Measurements from ENCODE around the gene UQCRFS1.
"Not testable (repeated sequence)": the region's sequence is repeated elsewhere in the genome, so short reads cannot be mapped to it uniquely, and the experiment has no call there.

Gene UQCRFS1

GRCh38 chr19:29212648-29213573 is at the start of gene UQCRFS1:
TSS of gene UQCRFS1 (minus strand) at chr19:29213151. CDS start at chr19:29213118, 33 bp downstream.
- peak; percentile 98 for DNase-seq

- DNase-seq: no peak
Measured at GRCh38 chr19:29262085-29262484, 49.1 kb upstream of the UQCRFS1 start.

- DNase-seq: peak; percentile 55
Measured at GRCh38 chr19:29260477-29261317, 47.7 kb upstream of the UQCRFS1 start.

GRCh38 chr19:29259867-29260281 is 46.9 kb upstream of the UQCRFS1 start:
- peak; percentile 45 for DNase-seq

GRCh38 chr19:29259153-29259552 is 46.2 kb upstream of the UQCRFS1 start:
- peak; percentile 28 for DNase-seq

GRCh38 chr19:29256516-29256915 is 43.6 kb upstream of the UQCRFS1 start:
- no peak for DNase-seq

GRCh38 chr19:29255912-29256311 is 43.0 kb upstream of the UQCRFS1 start:
- DNase-seq: no peak

- DNase-seq: no peak
Measured at GRCh38 chr19:29255006-29255405, 42.1 kb upstream of the UQCRFS1 start.

GRCh38 chr19:29249798-29250197 is 36.8 kb upstream of the UQCRFS1 start:
- not testable (repeated sequence) for DNase-seq

GRCh38 chr19:29248332-29248844 is 35.4 kb upstream of the UQCRFS1 start:
- DNase-seq: no peak

- DNase-seq: no peak
Measured at GRCh38 chr19:29247872-29248271, 34.9 kb upstream of the UQCRFS1 start.

- no peak for DNase-seq
Measured at GRCh38 chr19:29247471-29247870, 34.5 kb upstream of the UQCRFS1 start.

GRCh38 chr19:29247051-29247450 is 34.1 kb upstream of the UQCRFS1 start:
- DNase-seq: no peak

GRCh38 chr19:29245215-29245614 is 32.3 kb upstream of the UQCRFS1 start:
- no peak for DNase-seq

- no peak for DNase-seq
Measured at GRCh38 chr19:29241324-29241723, 28.4 kb upstream of the UQCRFS1 start.

- no peak for DNase-seq
Measured at GRCh38 chr19:29239213-29239776, 26.3 kb upstream of the UQCRFS1 start.

- DNase-seq: no peak
Measured at GRCh38 chr19:29233591-29233990, 20.6 kb upstream of the UQCRFS1 start.

- DNase-seq: no peak
Measured at GRCh38 chr19:29232315-29232852, 19.4 kb upstream of the UQCRFS1 start.

GRCh38 chr19:29231306-29231705 is 18.4 kb upstream of the UQCRFS1 start:
- not testable (repeated sequence) for DNase-seq

GRCh38 chr19:29217616-29218015 is 4.7 kb upstream of the UQCRFS1 start:
- no peak for DNase-seq

GRCh38 chr19:29216021-29216420 is 3.1 kb upstream of the UQCRFS1 start:
- DNase-seq: no peak

GRCh38 chr19:29215322-29215845 is 2.4 kb upstream of the UQCRFS1 start:
- no peak for DNase-seq

GRCh38 chr19:29214411-29214810 is 1.5 kb upstream of the UQCRFS1 start:
- no peak for DNase-seq

Measured in activated CD8-positive, alpha-beta memory T cell treated with anti-CD3 and anti-CD28 coated beads for 24 hours (primary cell).